ENCODE data around the gene APIP. TPM values are rescaled to one million over a fixed set of nuclear protein-coding genes. Genes with fewer than 3 reads are reported as not detected.

The APIP gene
- total RNA-seq, 1 experiment from 2014 or later = 31.3 TPM

DNA sequence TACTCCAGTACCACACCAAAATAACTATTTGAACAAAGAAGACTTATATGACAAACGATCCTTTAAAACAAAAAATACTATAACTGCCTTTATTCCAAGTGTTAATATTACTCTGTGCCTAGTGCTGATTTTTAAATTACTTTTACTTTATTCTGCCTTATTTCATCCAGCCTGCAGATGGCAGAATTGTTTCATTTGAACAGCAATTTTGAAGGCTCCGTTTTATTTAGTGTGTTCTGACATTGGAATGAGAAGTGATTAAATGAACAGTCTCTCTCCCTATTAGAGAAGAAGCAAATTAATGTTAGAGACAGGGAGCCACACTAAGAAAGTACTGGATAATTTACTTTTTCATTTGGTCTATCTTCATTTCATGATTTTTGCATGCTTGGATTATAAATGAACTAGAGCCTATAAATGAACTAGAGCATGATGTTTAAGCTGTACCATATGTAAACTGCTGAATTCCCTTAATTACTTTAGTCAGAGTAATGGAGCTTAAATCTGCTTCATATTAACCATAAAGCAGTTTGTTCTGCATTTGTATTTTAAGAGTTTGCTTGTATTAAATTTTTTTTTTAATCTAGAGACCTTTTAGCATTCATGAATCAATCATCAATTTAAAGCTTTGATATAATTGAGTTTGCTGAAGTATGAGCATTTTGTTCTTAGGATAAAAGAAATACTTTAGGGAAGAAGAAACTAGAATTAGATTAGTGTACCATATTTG, 10.1 kb upstream of the APIP start:
- no peak overlapping the region for H3K4ac ChIP-seq (ENCODE audit: low read depth, low read length)
- H3K14ac ChIP-seq (ENCODE audit: insufficient read depth, low read length) = no peak overlapping the region
- no peaks in the 10 kb centered on the region for H3K9me3 ChIP-seq (ENCODE audit: control insufficient read depth, low read depth, low read length)
- peaks cover 18 to 28% of the 10 kb centered on the region in 2 experiments for H3K4me1 Mint-ChIP-seq
- no CpG with 5 or more reads among the region's 2 CpGs for WGBS (ENCODE audit: extremely low coverage, insufficient read length, low lambda C conversion rate)
- no peak overlapping the region for H3K4me3 Mint-ChIP-seq
- H3K4me2 ChIP-seq (ENCODE audit: insufficient read depth, insufficient read length, low read length) = no peak overlapping the region
- no peak overlapping the region for H2BK15ac ChIP-seq (ENCODE audit: low read depth, low read length)
- H2AK5ac ChIP-seq (ENCODE audit: insufficient read length, low read length) = no peak overlapping the region
- H3K36me3 Mint-ChIP-seq (ENCODE audit: insufficient read depth in 1 of 3, low read depth in 3 of 3) = no peaks in the 10 kb centered on the region
- H3K27me3 ChIP-seq (ENCODE audit: insufficient read depth, low read length) = no peaks in the 10 kb centered on the region
- no peaks in the 10 kb centered on the region for H3K79me1 ChIP-seq (ENCODE audit: insufficient read depth, low read depth, low read length, poor library complexity, severe bottlenecking)
- no peaks in the 10 kb centered on the region for H4K20me1 ChIP-seq (ENCODE audit: control insufficient read depth, insufficient read depth, insufficient read length)
- DNase-seq = no peak
- H3T11ph ChIP-seq (ENCODE audit: low read length) = no peak overlapping the region
- no peak overlapping the region for H3K9ac ChIP-seq (ENCODE audit: extremely low read depth, insufficient read length, low read length)
- no peak overlapping the region for H4K8ac ChIP-seq (replicated peaks; ENCODE audit: insufficient read length, low read depth, low read length)
- no peak overlapping the region for H3K56ac ChIP-seq (ENCODE audit: insufficient read length, low read depth, low read length)
- no peak overlapping the region for H3K18ac ChIP-seq (ENCODE audit: insufficient read length, low read depth, low read length)
- H2BK5ac ChIP-seq (ENCODE audit: insufficient read length, low read length) = no peak overlapping the region
- no peak overlapping the region for H3K27ac Mint-ChIP-seq
- H2BK20ac ChIP-seq (ENCODE audit: low read depth, low read length, poor library complexity, severe bottlenecking) = no peak overlapping the region
- H3K79me2 ChIP-seq (ENCODE audit: insufficient read depth, low read length) = peaks cover 7% of the 10 kb centered on the region; the same call in 1 of the 2 replicates
- H4K5ac ChIP-seq (ENCODE audit: insufficient read length, low read depth, low read length) = no peak overlapping the region
- TF ChIP-seq, protein P1, sequence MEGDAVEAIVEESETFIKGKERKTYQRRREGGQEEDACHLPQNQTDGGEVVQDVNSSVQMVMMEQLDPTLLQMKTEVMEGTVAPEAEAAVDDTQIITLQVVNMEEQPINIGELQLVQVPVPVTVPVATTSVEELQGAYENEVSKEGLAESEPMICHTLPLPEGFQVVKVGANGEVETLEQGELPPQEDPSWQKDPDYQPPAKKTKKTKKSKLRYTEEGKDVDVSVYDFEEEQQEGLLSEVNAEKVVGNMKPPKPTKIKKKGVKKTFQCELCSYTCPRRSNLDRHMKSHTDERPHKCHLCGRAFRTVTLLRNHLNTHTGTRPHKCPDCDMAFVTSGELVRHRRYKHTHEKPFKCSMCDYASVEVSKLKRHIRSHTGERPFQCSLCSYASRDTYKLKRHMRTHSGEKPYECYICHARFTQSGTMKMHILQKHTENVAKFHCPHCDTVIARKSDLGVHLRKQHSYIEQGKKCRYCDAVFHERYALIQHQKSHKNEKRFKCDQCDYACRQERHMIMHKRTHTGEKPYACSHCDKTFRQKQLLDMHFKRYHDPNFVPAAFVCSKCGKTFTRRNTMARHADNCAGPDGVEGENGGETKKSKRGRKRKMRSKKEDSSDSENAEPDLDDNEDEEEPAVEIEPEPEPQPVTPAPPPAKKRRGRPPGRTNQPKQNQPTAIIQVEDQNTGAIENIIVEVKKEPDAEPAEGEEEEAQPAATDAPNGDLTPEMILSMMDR (conservative IDR thresholded peaks at IDR 0.05) = peak; percentile 77
- no peak overlapping the region for H4K91ac ChIP-seq (ENCODE audit: insufficient read length, low read depth, low read length)
- no peaks in the 10 kb centered on the region for H3K23me2 ChIP-seq (ENCODE audit: insufficient read length, low read depth, low read length, poor library complexity, severe bottlenecking)
- no peak overlapping the region for H2AFZ ChIP-seq (ENCODE audit: low read length)
- no peak overlapping the region for H2BK120ac ChIP-seq (ENCODE audit: low read depth, low read length, poor library complexity, severe bottlenecking)
- H3K27ac ChIP-seq (ENCODE audit: insufficient read length, low read depth, low read length) = no peak overlapping the region
- H3K23ac ChIP-seq (ENCODE audit: insufficient read length, low read depth, low read length) = no peak overlapping the region
- no peaks in the 10 kb centered on the region; the same call in 1 of the 2 replicates for H3K4me1 ChIP-seq (ENCODE audit: insufficient read depth, low read length)
- no peaks in the 10 kb centered on the region for H3K9me3 Mint-ChIP-seq
- no peak overlapping the region for H2BK12ac ChIP-seq (ENCODE audit: insufficient read length, low read depth, low read length)
- H3K27me3 Mint-ChIP-seq (ENCODE audit: low read depth) = no peaks in the 10 kb centered on the region
